Measurements from ENCODE around the gene SPRYD3.
A peak's percentile ranks its signal among the peaks of the same experiment; 100 is the strongest.
"Not testable (repeated sequence)": the region's sequence is repeated elsewhere in the genome, so short reads cannot be mapped to it uniquely, and the experiment has no call there.

SPRYD3 gene

DNA sequence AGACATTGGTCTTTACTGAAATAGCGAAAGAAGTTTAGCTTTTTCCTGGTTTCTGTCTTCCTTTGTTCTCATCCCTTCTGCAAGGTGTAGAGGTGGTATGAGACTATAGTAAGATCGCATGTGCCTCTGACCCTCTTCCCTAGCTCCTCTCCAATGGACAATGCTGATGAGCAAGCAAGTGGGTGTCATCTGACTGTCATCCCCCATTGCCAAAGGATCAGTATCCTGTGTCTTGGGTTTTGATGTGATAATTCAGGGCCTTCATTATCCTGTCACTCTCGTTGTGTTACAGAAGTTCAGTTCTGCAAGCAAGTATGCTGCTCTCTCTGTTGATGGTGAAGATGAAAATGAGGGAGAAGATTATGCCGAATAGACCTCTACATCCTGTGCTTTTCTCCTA, 39.3 kb downstream of the SPRYD3 start:
- TF ChIP-seq ZNF565 (CRISPR knock-in tag; conservative IDR thresholded peaks at IDR 0.05; ENCODE audit: low read depth) (no peak), PPARA (CRISPR knock-in tag; IDR thresholded peaks at IDR 0.05; ENCODE audit: borderline replicate concordance) (no peak), ZNF70 (CRISPR knock-in tag; IDR thresholded peaks at IDR 0.05) (no peak), ESRRG (CRISPR knock-in tag; IDR thresholded peaks at IDR 0.05) (no peak)
- TF ChIP-seq, protein P1, sequence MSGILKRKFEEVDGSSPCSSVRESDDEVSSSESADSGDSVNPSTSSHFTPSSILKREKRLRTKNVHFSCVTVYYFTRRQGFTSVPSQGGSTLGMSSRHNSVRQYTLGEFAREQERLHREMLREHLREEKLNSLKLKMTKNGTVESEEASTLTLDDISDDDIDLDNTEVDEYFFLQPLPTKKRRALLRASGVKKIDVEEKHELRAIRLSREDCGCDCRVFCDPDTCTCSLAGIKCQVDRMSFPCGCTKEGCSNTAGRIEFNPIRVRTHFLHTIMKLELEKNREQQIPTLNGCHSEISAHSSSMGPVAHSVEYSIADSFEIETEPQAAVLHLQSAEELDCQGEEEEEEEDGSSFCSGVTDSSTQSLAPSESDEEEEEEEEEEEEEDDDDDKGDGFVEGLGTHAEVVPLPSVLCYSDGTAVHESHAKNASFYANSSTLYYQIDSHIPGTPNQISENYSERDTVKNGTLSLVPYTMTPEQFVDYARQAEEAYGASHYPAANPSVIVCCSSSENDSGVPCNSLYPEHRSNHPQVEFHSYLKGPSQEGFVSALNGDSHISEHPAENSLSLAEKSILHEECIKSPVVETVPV (CRISPR knock-in tag; IDR thresholded peaks at IDR 0.05): no peak
- TF ChIP-seq, protein P2, sequence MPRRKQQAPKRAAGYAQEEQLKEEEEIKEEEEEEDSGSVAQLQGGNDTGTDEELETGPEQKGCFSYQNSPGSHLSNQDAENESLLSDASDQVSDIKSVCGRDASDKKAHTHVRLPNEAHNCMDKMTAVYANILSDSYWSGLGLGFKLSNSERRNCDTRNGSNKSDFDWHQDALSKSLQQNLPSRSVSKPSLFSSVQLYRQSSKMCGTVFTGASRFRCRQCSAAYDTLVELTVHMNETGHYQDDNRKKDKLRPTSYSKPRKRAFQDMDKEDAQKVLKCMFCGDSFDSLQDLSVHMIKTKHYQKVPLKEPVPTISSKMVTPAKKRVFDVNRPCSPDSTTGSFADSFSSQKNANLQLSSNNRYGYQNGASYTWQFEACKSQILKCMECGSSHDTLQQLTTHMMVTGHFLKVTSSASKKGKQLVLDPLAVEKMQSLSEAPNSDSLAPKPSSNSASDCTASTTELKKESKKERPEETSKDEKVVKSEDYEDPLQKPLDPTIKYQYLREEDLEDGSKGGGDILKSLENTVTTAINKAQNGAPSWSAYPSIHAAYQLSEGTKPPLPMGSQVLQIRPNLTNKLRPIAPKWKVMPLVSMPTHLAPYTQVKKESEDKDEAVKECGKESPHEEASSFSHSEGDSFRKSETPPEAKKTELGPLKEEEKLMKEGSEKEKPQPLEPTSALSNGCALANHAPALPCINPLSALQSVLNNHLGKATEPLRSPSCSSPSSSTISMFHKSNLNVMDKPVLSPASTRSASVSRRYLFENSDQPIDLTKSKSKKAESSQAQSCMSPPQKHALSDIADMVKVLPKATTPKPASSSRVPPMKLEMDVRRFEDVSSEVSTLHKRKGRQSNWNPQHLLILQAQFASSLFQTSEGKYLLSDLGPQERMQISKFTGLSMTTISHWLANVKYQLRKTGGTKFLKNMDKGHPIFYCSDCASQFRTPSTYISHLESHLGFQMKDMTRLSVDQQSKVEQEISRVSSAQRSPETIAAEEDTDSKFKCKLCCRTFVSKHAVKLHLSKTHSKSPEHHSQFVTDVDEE (CRISPR knock-in tag; IDR thresholded peaks at IDR 0.05): no peak
- TF ChIP-seq, protein P3, sequence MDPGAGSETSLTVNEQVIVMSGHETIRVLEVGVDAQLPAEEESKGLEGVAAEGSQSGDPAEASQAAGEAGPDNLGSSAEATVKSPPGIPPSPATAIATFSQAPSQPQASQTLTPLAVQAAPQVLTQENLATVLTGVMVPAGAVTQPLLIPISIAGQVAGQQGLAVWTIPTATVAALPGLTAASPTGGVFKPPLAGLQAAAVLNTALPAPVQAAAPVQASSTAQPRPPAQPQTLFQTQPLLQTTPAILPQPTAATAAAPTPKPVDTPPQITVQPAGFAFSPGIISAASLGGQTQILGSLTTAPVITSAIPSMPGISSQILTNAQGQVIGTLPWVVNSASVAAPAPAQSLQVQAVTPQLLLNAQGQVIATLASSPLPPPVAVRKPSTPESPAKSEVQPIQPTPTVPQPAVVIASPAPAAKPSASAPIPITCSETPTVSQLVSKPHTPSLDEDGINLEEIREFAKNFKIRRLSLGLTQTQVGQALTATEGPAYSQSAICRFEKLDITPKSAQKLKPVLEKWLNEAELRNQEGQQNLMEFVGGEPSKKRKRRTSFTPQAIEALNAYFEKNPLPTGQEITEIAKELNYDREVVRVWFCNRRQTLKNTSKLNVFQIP (CRISPR knock-in tag; IDR thresholded peaks at IDR 0.05; ENCODE audit: borderline replicate concordance, low read depth): no peak
- ATAC-seq: no peak

DNA sequence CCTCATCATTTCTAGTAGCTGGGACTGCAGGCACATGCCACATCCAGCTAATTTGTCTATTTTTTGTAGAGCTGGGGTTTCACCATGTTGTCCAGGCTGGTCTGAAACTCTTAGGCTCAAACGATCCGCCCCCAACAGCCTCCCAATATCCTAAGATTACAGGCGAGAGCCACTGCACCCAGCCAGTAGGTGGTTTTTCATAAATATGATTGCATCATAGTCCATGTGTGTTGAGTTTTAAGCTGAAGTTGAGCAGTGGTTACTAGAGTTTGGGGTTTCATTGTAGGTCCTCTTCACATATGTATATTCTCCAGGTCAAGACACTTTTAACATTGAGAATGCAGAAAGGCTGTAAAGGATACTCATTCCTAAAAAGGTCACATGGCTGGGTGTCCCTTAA, 42.4 kb downstream of the SPRYD3 start:
- ATAC-seq: no peak
- TF ChIP-seq PPARA (CRISPR knock-in tag; IDR thresholded peaks at IDR 0.05; ENCODE audit: borderline replicate concordance) (no peak), TCF4 (CRISPR knock-in tag; IDR thresholded peaks at IDR 0.05; ENCODE audit: borderline replicate concordance) (no peak), ZC3H10 (CRISPR knock-in tag; IDR thresholded peaks at IDR 0.05) (no peak), ZFP30 (CRISPR knock-in tag; IDR thresholded peaks at IDR 0.05) (no peak)

DNA sequence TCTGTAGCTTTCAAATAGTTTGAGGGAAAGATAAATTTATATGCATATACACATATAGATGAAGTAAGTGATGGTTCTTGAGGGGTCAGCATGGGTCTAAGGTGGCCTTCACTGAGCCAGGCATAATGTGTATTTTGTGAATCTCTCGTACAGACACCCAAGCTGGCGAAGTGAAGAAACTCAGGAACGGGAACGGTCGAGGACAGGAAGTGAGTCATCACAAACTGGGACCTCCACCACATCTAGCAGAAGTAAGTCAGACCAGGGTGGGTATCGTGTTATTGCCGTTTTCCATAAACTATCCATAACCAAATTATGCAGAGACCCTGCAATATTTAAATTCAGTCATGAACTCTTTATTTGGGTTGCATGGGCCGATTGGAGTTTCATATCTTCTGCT, 44.7 kb downstream of the SPRYD3 start:
- TF ChIP-seq OSR1 (CRISPR knock-in tag; IDR thresholded peaks at IDR 0.05) (no peak), ZNF70 (CRISPR knock-in tag; IDR thresholded peaks at IDR 0.05) (no peak), ARNTL (CRISPR knock-in tag; IDR thresholded peaks at IDR 0.05; ENCODE audit: borderline replicate concordance, low read depth) (no peak)
- TF ChIP-seq, protein P4, sequence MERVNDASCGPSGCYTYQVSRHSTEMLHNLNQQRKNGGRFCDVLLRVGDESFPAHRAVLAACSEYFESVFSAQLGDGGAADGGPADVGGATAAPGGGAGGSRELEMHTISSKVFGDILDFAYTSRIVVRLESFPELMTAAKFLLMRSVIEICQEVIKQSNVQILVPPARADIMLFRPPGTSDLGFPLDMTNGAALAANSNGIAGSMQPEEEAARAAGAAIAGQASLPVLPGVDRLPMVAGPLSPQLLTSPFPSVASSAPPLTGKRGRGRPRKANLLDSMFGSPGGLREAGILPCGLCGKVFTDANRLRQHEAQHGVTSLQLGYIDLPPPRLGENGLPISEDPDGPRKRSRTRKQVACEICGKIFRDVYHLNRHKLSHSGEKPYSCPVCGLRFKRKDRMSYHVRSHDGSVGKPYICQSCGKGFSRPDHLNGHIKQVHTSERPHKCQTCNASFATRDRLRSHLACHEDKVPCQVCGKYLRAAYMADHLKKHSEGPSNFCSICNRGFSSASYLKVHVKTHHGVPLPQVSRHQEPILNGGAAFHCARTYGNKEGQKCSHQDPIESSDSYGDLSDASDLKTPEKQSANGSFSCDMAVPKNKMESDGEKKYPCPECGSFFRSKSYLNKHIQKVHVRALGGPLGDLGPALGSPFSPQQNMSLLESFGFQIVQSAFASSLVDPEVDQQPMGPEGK (CRISPR knock-in tag; IDR thresholded peaks at IDR 0.05; ENCODE audit: borderline replicate concordance): no peak
- ATAC-seq: no peak

DNA sequence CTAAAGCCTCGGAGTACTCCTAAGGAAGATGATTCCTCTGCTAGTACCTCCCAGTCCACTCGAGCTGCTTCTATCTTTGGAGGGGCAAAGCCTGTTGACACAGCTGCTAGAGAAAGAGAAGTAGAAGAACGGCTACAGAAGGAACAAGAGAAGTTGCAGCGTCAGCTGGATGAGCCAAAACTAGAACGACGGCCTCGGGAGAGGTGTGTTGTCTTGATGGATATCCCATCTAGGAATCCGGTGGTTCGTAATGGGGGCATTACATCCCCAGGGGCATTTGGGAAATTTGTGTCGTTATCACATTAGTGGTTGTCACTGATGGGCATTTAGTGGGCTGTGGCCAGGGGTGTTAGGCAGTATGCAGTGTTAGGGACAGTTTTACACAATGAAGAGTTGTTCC, 45.4 kb downstream of the SPRYD3 start:
- ATAC-seq: not testable (repeated sequence)

DNA sequence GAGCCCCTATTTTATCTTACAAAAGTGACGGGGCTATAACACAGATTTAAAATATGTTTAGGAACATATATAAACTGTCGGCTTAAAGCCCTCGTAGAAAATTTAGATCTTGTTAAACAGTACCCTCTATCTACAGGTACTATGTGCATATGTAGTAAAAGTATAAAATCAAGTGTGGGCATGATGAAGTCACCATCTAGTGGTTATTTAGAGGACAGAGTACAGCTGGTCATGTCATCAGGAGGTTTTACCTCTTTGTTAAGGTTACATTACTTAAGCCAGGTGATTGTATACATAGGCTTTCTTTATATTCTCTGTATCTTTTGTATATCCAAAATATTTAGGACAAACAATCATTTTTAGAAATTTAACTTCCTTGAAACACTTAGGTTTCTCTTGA, 47.6 kb downstream of the SPRYD3 start:
- peak; percentile 29; the same call in 1 of the 3 replicates for ATAC-seq
- TF ChIP-seq ZC3H10 (CRISPR knock-in tag; IDR thresholded peaks at IDR 0.05) (no peak), SNAI2 (CRISPR knock-in tag; IDR thresholded peaks at IDR 0.05) (no peak), ESRRG (CRISPR knock-in tag; IDR thresholded peaks at IDR 0.05) (no peak)

DNA sequence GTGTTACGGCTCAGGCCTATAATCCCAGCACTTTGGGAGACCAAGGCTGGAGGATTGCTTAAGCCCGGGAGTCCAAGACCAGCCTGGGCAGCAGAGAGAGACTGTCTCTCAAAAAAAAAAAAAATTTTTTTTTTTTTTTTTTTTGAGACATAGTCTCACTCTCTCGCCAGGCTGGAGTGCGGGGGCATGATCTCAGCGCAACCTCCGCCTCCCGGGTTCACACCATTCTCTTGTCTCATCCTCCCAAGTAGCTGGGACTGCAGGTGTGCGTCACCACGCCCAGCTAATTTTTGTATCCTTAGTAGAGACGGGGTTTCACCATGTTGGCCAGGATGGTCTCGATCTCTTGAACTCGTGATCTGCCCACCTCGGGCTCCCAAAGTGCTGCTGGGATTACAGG, 52.2 kb downstream of the SPRYD3 start:
- not testable (repeated sequence) for ATAC-seq

DNA sequence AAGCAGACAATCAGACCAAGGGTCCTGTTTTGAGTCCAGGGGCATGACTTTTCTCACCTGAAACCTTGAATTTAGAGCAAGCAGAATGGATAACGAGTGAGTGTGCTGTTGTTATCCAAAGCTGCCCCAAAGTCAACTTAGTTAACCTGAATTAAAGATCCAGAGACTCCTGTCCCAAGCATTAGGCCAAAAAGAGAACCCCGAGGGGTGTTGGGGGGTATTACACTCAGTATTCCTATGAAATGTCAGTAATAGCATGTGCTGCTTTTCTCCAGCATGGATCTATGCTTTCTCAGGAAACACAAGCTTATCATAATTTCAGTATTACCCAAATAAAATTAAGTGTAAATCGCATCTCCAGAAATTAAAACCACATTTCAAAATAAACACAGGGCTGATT, 53.9 kb downstream of the SPRYD3 start:
- ATAC-seq: no peak
- TF ChIP-seq TCF4 (CRISPR knock-in tag; IDR thresholded peaks at IDR 0.05; ENCODE audit: borderline replicate concordance) (no peak), SNAI2 (CRISPR knock-in tag; IDR thresholded peaks at IDR 0.05) (no peak), ZFP3 (CRISPR knock-in tag; IDR thresholded peaks at IDR 0.05) (no peak), ESRRG (CRISPR knock-in tag; IDR thresholded peaks at IDR 0.05) (no peak), RARB (CRISPR knock-in tag; IDR thresholded peaks at IDR 0.05) (no peak), PPARA (CRISPR knock-in tag; IDR thresholded peaks at IDR 0.05; ENCODE audit: borderline replicate concordance) (no peak), ZFP30 (CRISPR knock-in tag; IDR thresholded peaks at IDR 0.05) (no peak), ZNF565 (CRISPR knock-in tag; conservative IDR thresholded peaks at IDR 0.05; ENCODE audit: low read depth) (no peak), OSR1 (CRISPR knock-in tag; IDR thresholded peaks at IDR 0.05) (no peak), TOX (CRISPR knock-in tag; IDR thresholded peaks at IDR 0.05; ENCODE audit: borderline replicate concordance) (no peak), ZC3H10 (CRISPR knock-in tag; IDR thresholded peaks at IDR 0.05) (no peak), ZNF70 (CRISPR knock-in tag; IDR thresholded peaks at IDR 0.05) (no peak), ISL1 (CRISPR knock-in tag; IDR thresholded peaks at IDR 0.05) (no peak)
- TF ChIP-seq, protein P3 (CRISPR knock-in tag; IDR thresholded peaks at IDR 0.05; ENCODE audit: borderline replicate concordance, low read depth): no peak
- TF ChIP-seq, protein P4 (CRISPR knock-in tag; IDR thresholded peaks at IDR 0.05; ENCODE audit: borderline replicate concordance): no peak

Data from SK-N-SH treated with all-trans-retinoic acid at 6 μM for 48 hours (cell line).